ENCODE measurements around the gene TMEM135. TPM values are rescaled to one million over a fixed set of nuclear protein-coding genes. Genes with fewer than 3 reads are reported as not detected.

The TMEM135 gene
- total RNA-seq, 2 donors from 2014 or later: 111 to 113 TPM

DNA sequence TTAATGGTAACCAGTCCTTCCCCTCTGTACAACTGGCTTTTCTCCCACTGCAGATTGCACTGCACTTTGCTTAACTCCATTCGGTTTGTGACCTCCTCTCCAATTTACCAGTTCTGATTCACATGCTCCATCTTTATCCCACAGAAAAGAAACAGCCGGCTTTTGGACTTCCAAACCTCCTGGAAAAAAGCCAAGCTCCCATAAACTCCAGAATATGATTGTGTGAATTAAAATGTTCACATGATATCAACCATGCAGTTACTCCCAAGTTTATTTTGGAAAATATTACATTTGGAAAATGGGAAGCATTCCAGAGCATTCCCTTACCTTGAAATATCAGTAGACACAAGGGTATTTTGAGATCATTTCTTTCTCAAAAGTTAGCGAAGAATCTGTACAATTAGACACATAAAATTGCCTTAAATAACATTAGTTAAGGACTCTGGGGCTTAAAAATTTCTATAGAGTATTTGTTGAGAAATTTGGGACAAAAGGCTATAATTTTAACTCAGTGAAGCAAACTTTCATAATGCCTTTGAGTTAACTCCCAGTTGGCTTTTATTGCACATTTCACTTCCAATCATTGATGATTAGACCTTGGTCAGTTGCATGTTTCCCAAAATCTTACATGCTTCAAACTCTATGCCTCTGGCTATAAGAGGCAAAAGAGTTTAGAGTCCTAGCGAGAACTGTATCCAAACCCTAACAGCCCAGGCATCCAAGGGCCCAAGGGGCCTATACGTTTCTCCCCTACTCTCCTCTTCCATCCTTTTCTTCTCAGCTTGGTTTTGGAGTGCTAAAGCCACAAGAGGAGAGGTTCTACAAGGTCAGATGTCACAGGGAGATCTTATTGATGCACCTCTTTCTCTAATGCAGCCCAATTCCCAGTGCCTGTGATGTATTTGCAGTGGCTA lies 23.6 kb upstream of the TMEM135 start:
- no peak overlapping the region for H3K9ac ChIP-seq (ENCODE audit: extremely low read depth, low read length, poor library complexity, severe bottlenecking)
- 86 to 88% methylated on average over 2 to 5 of the region's 5 CpGs for WGBS, 2 experiments (ENCODE audit: insufficient coverage in 1 of 2, insufficient read length in 1 of 2)

DNA sequence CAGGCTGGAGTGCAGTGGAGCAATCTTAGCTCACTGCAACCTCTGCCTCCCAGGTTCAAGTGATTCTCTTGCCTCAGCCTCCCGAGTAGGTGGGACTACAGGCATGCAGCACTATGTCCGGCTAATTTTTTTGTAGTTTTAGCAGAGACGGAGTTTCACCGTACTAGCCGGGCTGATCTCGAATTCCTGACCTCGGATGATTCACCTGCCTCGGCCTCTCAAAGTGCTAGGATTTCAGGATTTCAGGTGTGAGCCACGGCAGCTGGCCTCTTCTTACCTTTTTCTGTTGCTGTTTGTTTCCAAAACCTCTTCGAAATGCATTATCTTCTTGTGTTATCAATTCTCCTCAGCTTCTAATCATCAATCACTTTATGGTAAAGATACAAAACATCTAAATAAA lies 22.1 kb upstream of the TMEM135 start:
- H3K27me3 Mint-ChIP-seq (ENCODE audit: insufficient read depth): no peaks in the 10 kb centered on the region
- H3K36me3 ChIP-seq (ENCODE audit: control insufficient read depth, insufficient read depth, low read length): no peaks in the 10 kb centered on the region
- 91 to 94% methylated on average over 9 to 10 of the region's 10 CpGs for WGBS, 2 experiments (ENCODE audit: insufficient coverage in 1 of 2, insufficient read length in 1 of 2)
- H3K4me1 Mint-ChIP-seq: peaks cover 25% of the 10 kb centered on the region
- peaks cover 11% of the 10 kb centered on the region for H3K4me1 ChIP-seq (ENCODE audit: control insufficient read depth, insufficient read depth, low read length)
- no peak for DNase-seq
- H3K4me3 Mint-ChIP-seq: no peak overlapping the region
- H3K27ac Mint-ChIP-seq: no peak overlapping the region
- no peak overlapping the region for H3K27ac ChIP-seq (ENCODE audit: low read depth, low read length)
- no peaks in the 10 kb centered on the region for H3K27me3 ChIP-seq (ENCODE audit: control insufficient read depth, insufficient read depth, low read length, poor library complexity, severe bottlenecking)
- TF ChIP-seq, protein P1, sequence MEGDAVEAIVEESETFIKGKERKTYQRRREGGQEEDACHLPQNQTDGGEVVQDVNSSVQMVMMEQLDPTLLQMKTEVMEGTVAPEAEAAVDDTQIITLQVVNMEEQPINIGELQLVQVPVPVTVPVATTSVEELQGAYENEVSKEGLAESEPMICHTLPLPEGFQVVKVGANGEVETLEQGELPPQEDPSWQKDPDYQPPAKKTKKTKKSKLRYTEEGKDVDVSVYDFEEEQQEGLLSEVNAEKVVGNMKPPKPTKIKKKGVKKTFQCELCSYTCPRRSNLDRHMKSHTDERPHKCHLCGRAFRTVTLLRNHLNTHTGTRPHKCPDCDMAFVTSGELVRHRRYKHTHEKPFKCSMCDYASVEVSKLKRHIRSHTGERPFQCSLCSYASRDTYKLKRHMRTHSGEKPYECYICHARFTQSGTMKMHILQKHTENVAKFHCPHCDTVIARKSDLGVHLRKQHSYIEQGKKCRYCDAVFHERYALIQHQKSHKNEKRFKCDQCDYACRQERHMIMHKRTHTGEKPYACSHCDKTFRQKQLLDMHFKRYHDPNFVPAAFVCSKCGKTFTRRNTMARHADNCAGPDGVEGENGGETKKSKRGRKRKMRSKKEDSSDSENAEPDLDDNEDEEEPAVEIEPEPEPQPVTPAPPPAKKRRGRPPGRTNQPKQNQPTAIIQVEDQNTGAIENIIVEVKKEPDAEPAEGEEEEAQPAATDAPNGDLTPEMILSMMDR (conservative IDR thresholded peaks at IDR 0.05): no peak
- H3K9me3 ChIP-seq (ENCODE audit: control insufficient read depth, low read length): peaks cover 13% of the 10 kb centered on the region
- H3K36me3 Mint-ChIP-seq (ENCODE audit: low read depth): peaks cover 6% of the 10 kb centered on the region
- no peak overlapping the region for H3K9ac ChIP-seq (ENCODE audit: extremely low read depth, low read length, poor library complexity, severe bottlenecking)
- H3K9me3 Mint-ChIP-seq: peaks cover 18% of the 10 kb centered on the region
- H3K4me3 ChIP-seq (ENCODE audit: low read length): no peak overlapping the region

More for the DNA sequence above, 23.6 kb upstream of the TMEM135 start:
- Mint-ChIP-seq H3K27me3 (ENCODE audit: insufficient read depth) (no peaks in the 10 kb centered on the region), H3K4me3 (no peak overlapping the region), H3K36me3 (ENCODE audit: low read depth) (peaks cover 2% of the 10 kb centered on the region), H3K27ac (no peak overlapping the region), H3K9me3 (peaks cover 9% of the 10 kb centered on the region), H3K4me1 (peaks cover 13% of the 10 kb centered on the region)
- no peak overlapping the region for H3K4me3 ChIP-seq (ENCODE audit: low read length)
- H3K27ac ChIP-seq (ENCODE audit: low read depth, low read length): no peak overlapping the region
- TF ChIP-seq, protein P1 (conservative IDR thresholded peaks at IDR 0.05): no peak
- peaks cover 6% of the 10 kb centered on the region for H3K4me1 ChIP-seq (ENCODE audit: control insufficient read depth, insufficient read depth, low read length)
- DNase-seq: no peak
- H3K36me3 ChIP-seq (ENCODE audit: control insufficient read depth, insufficient read depth, low read length): no peaks in the 10 kb centered on the region
- H3K9me3 ChIP-seq (ENCODE audit: control insufficient read depth, low read length): peaks cover 9% of the 10 kb centered on the region
- no peaks in the 10 kb centered on the region for H3K27me3 ChIP-seq (ENCODE audit: control insufficient read depth, insufficient read depth, low read length, poor library complexity, severe bottlenecking)

DNA sequence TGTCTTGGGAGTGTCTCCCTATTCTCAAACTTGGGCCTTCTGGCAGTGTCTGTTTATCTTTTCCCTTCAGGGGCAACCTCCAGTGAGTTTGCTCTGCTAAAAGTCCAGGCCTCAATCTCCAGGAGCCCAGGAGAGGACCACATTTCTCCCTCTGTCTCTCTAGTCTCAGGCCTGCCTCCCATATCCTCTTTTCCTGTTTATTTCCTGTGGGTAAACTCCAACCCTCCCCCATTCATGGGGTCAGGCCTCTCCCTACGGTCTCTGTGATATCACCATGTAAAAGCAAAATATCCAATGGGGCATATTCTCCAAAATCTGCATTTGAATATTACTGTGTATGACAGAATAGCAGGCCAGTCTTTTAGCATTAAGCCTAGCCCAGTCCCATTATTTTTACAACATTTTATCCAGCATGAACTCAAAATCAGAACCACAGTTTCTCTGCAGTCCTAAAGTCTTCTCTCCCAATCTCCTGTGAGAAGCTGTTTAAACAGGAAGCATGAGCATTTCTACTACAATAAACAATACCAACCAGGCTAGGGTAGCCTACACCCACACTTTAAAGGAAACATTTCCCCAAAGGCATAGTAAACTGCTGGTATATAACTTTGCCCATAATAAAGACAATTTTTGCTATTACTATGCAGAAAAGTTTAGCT lies 18.0 kb upstream of the TMEM135 start:
- Mint-ChIP-seq H3K4me3 (no peak overlapping the region), H3K27me3 (ENCODE audit: insufficient read depth) (no peaks in the 10 kb centered on the region), H3K27ac (peak overlapping the region; percentile 62), H3K4me1 (peaks cover 41% of the 10 kb centered on the region), H3K36me3 (ENCODE audit: low read depth) (peaks cover 6% of the 10 kb centered on the region), H3K9me3 (peaks cover 18% of the 10 kb centered on the region)
- Histone ChIP-seq H3K9me3 (ENCODE audit: control insufficient read depth, low read length) (peaks cover 17% of the 10 kb centered on the region), H3K4me3 (ENCODE audit: low read length) (peak overlapping the region; percentile 47), H3K9ac (ENCODE audit: extremely low read depth, low read length, poor library complexity, severe bottlenecking) (no peak overlapping the region), H3K36me3 (ENCODE audit: control insufficient read depth, insufficient read depth, low read length) (no peaks in the 10 kb centered on the region), H3K27ac (ENCODE audit: low read depth, low read length) (no peak overlapping the region), H3K4me1 (ENCODE audit: control insufficient read depth, insufficient read depth, low read length) (peaks cover 19% of the 10 kb centered on the region), H3K27me3 (ENCODE audit: control insufficient read depth, insufficient read depth, low read length, poor library complexity, severe bottlenecking) (no peaks in the 10 kb centered on the region)
- DNase-seq: no peak
- TF ChIP-seq, protein P1 (conservative IDR thresholded peaks at IDR 0.05): no peak
- 86% methylated on average over 1 of the region's 1 CpG; no CpG with 5 or more reads in 1 of the 2 experiments for WGBS, 2 experiments (ENCODE audit: insufficient coverage in 1 of 2, insufficient read length in 1 of 2)

All from endodermal cell (in vitro differentiated cells).